GM19328 (cell line): ENCODE measurements around the gene PCBP4.

Experiments used
- ATAC-seq: cut with Tn5 transposase; IDR thresholded peaks from one replicate; pipeline ENCODE4 v1.9.1; 2021; ENCODE audit warnings: mild to moderate bottlenecking, moderate library complexity; ENCODE audit not compliant: unreplicated experiment

The PCBP4 gene

GRCh38 chr3:51942603-51943450 lies 24.4 kb downstream of the PCBP4 start:
- ATAC-seq, result no peak

- ATAC-seq, result peak; percentile 92
Measured at GRCh38 chr3:51941798-51942602, 25.3 kb downstream of the PCBP4 start, which contains the start of the genes PARP3 and RRP9. PARP3 (plus strand) TSS chr3:51942363; CDS start chr3:51943356, 993 bp downstream. RRP9 (minus strand) TSS chr3:51941904; CDS start chr3:51941867, 37 bp downstream.

DNA sequence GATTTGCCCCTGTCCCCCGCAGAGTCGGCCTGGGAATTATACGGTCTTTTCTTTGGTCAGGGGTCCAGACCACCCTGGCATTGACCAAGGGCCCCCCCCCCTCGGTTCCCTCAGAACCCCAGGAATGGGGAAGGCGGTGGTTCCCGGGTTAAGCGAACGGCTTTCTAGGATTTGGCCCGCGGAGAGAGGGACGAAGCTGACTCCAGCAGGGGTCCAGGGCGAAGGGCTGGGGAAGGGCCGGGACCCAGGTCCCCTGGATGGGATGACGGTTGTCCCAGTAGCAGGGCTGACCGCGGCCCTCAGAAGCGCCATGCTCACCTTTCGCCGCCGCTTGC lies 25.8 kb downstream of the PCBP4 start:
- ATAC-seq, result no peak

GRCh38 chr3:51940648-51941462 lies 26.4 kb downstream of the PCBP4 start:
- no peak for ATAC-seq

DNA sequence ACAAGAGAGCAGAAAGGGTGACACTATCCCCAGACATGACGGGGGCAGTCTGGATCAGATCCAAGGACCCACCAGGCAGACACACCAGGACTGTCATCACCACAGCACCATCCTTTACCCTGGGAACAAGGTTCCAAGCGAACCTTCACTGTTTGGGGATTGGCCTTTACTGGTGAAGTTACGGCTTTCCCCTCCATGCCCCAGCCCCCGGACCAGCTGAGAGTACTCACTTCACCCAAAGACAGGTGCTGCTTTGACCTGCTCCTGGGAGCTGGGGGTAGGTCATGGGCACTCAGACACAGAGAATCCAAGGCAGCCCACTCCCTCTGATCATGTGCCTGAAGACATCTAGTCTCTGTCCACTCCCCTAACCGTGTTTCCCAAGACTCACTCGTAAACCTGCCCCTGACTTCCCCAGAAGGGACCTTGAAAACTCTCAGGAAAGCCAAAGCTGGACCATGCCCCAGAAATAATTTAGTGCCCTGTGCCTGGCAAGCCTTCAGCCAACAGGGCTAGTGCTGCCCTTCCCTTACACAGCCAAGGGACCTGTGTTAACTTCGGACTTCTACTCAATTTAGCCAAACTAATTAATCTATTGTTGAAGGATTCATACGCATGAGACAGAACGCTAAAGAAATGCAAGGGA lies 28.4 kb downstream of the PCBP4 start:
- ATAC-seq, result no peak

DNA sequence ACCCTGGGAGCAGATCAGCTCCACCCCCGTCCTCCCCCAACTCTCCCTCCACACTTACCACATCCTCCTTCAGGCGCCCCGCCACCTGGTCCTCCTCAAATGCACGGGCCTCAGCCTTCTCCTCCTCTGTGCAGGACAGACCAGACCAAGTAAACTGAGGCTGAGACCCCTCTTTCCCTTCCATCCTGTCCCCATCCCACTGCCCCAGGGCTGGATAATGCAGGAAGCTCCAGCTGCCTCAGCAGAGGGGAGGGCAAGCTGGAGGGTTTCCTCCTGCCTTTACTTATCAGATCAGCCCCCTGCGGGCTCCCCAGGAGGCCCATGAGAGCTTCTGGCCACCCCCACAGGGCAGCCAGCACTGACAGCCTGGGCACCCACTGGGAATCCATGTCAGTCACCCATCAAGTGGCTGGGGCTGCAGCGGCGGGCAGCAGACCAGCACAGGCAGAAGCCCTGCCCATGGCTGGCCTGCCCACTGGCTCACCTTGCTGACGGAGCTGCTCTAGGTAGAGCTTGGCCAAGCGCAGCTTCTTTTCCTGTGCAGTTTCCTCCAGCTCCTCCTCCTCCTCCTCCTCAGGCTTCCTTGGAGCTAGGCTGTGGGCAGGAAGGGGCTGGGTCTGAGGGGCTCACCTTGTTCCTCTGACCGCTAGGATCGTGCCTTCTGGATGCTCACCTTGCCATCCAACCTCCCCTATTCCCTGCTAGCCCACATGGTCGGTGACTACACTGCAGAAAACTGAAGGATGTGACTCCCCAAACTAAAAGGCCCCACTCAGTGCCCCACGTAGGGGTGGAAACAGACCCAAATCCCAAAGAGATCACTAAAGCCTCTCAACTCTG lies 29.4 kb downstream of the PCBP4 start:
- no peak for ATAC-seq

DNA sequence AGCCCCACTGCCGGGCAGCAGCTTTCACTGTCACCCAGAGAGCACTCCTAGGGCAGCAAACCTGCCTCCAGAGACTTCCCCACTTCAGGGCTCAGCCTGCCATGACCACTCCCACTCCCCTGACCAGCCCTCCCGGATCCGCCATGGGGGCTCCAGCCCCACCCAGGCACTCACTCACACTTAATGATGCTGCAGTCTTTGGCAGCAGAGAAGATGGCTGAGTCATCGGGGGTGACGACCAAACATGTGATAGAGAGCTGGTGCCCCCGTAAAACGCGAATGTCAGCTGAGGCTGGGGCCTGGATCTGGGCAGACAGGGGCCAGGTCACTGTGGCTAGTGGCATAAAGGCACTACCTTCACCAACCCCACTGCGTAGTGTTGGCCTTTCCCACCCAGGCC lies 30.2 kb downstream of the PCBP4 start:
- ATAC-seq, result no peak

GRCh38 chr3:51935886-51936755 lies 31.1 kb downstream of the PCBP4 start:
- ATAC-seq, result no peak

DNA sequence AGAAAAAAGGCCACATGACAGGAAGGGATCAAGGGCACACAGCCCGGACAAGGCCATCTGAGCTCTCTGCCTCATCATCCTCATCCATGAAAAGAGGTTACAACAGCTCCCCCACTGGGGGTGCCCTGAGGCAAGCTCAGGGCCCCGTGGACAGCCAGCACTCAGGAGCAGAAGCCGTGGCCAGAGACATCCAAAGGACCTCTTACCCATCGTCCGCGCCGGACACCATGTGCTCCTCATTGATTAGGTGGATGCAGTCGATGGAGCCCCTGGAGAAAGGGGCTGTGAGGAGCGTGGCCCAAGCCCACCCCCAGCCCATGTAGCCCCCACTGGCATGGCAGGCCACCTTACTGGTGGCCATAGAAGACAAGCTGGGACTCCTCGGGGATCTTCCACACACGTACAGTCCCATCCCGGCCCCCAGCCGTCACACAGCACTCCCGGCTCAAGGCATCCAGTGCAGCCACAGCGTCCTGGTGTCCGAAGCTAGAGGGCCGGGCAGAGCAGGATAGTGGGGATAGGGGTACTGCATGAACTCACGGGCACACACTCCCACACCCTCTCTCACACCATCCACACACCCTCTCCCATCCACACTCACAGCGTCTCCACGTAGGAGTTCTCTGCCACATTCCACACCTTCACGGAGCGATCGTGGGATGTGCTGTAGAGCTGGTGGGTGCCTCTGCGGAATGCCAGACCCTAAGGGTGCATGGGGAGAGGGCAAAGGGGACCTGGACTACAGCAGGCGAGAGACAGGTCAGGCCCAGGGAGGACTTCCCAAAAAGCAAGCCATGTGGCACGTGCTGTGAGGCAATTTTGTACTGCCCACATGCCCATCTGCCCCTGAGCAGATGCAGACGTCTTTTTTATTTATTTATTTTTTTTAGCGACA lies 32.0 kb downstream of the PCBP4 start:
- ATAC-seq, result no peak

GRCh38 chr3:51934139-51934850 lies 33.0 kb downstream of the PCBP4 start:
- no peak for ATAC-seq

GRCh38 chr3:51933471-51934138 lies 33.6 kb downstream of the PCBP4 start:
- ATAC-seq, result no peak

DNA sequence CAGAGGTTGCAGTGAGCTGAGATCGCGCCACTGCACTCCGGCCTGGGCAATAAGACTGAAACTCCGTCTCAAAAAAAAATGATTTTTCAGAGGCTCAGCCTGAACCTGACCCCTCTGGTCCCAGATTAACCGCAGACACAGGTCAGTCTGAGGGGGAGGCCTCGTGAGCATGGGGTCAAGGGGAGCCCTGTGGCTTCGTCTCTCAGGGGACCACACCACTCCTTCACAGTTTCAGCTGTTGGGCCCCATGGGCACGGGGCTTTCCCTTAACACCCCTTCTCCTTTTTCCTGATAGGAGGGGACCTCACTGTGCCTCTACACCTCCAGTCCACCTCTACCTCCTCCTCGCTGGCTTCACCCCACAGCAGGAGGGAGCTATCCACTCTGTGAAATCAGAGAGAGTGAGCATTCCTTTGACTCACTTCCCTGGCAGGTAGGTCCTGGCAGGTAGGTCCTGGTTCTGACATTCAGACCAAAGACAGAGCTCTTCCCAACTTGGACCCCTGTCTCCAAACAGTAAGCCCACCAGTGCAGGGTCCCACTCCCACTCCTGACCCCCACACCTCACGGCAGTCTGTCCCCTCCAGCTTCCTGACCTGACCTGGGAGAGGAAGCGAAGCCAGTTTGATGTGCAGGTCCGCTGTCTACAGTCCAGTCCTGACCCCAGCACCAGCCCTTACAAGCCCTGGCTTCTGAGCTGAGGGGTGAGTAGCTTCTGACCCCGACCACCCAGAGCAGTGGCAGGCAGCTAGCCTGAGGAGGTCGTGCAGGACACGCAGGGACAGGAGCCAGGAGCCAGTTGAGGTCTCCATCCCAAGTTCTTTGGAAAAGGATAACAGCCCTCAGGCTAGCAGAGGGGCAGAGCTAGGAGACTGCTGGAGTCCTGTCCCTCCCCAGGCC lies 34.5 kb downstream of the PCBP4 start:
- ATAC-seq, result no peak

DNA sequence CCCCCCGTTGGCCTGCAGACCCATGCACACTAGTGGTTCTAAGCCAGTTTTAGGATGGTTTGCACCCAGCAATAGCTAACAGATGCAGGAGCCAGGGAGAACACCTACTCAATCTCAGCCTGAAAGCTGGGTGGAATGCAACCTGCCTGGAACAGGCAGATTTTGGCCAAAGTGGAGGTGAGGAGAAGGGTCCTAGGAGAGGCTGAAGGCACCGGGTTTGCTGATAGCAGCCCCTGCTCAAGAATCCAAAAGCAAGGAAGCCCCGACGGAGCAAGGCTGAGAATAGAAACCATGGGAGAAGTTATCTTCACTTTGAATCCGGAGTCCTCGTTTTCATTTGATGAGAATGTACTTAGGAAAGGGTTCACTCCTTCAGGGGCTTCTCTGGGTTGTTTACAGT lies 35.5 kb downstream of the PCBP4 start:
- ATAC-seq, result no peak

DNA sequence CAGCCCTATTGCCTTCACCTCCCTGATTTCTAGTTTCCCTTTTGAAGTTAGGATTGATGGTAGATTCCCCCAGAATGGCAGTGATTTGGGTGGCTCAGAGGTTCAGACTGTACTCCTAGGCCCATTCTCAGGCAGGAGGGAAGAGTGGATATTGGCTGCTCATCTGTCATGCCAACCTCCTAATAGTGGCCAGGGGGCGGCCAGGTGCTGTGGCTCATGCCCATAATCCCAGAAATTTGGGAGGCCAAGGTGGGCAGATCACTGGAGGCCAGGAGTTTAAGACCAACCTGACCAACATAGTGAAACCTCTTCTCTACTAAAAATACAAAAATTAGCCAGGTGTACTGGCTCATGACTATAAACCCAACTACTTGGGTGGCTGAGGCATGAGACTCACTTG lies 36.8 kb downstream of the PCBP4 start:
- ATAC-seq, result no peak

DNA sequence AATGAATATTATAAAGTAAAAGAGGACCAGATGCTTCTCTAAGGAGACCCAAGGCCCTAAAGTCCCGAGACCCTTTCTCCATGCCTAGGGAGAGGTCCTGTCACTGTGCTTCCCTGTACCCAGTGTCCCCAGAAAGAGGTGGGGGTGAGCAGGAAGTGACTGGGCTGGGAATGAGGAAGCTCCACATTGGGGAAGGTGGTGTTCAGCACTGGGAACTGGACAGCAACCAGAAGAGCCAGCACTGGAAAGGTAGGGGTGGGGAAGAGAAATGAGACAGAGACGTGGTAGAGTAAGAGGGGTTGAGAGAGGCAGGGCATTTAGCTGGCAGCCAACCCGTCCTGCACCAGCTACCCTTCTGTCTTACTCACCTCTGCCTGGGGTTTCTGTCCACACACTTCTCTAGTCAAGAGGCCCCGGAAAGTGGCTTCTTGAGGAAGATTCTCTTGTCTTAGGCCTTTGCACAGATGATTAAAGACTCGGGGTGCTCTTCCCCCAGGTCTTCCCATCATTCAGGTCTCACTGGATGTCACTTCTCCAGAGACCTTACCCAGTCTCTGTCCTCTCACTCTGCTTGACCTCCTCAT lies 37.7 kb downstream of the PCBP4 start:
- no peak for ATAC-seq
